ENCODE data around the gene TMEM273. TPM values are rescaled to one million over a fixed set of nuclear protein-coding genes. Genes with fewer than 3 reads are reported as not detected.

Gene TMEM273
- total and polyA plus RNA-seq, 10 of the 15 experiments (the other 5 are each of a cell fraction or from before 2014, with no cell fraction given): 10.3 to 46.3 (median 26.4) TPM

DNA sequence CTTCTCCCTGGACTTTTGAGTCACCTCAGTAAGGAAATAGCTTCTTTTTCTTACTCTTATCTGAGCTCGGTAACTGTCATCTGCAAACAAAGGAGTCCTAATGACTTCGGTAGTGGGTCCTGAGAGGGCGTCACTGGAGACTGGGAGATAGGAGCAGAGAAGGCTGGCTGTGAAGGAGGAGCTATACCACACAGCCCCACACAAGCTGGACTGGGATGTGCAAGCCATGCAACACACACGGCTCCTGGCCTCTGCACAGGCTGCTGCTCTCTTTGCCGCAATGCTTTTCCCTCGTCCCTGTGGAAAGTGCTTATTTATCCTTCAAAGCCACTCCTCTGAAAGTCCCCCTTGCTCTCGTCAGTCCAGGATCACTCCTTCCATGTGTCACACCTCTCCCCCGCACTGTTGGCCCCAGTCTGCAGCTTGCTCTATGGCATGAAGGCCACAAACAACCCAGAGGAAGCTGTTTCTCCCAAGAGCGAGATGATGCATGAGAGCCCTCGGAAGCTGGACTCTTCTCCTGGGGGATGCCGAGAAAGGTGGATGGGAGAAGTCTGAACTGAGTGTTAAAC is 14.9 kb downstream of the TMEM273 start (continued):
- TF ChIP-seq MEF2A (IDR thresholded peaks at IDR 0.05; ENCODE audit: insufficient read depth, low read depth, low read length) (no peak), SIX5 (IDR thresholded peaks at IDR 0.05; ENCODE audit: low read depth, low read length, severe bottlenecking) (no peak)
- TF ChIP-seq, protein P1, sequence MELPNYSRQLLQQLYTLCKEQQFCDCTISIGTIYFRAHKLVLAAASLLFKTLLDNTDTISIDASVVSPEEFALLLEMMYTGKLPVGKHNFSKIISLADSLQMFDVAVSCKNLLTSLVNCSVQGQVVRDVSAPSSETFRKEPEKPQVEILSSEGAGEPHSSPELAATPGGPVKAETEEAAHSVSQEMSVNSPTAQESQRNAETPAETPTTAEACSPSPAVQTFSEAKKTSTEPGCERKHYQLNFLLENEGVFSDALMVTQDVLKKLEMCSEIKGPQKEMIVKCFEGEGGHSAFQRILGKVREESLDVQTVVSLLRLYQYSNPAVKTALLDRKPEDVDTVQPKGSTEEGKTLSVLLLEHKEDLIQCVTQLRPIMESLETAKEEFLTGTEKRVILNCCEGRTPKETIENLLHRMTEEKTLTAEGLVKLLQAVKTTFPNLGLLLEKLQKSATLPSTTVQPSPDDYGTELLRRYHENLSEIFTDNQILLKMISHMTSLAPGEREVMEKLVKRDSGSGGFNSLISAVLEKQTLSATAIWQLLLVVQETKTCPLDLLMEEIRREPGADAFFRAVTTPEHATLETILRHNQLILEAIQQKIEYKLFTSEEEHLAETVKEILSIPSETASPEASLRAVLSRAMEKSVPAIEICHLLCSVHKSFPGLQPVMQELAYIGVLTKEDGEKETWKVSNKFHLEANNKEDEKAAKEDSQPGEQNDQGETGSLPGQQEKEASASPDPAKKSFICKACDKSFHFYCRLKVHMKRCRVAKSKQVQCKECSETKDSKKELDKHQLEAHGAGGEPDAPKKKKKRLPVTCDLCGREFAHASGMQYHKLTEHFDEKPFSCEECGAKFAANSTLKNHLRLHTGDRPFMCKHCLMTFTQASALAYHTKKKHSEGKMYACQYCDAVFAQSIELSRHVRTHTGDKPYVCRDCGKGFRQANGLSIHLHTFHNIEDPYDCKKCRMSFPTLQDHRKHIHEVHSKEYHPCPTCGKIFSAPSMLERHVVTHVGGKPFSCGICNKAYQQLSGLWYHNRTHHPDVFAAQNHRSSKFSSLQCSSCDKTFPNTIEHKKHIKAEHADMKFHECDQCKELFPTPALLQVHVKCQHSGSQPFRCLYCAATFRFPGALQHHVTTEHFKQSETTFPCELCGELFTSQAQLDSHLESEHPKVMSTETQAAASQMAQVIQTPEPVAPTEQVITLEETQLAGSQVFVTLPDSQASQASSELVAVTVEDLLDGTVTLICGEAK (IDR thresholded peaks at IDR 0.05; ENCODE audit: borderline replicate concordance): no peak

DNA sequence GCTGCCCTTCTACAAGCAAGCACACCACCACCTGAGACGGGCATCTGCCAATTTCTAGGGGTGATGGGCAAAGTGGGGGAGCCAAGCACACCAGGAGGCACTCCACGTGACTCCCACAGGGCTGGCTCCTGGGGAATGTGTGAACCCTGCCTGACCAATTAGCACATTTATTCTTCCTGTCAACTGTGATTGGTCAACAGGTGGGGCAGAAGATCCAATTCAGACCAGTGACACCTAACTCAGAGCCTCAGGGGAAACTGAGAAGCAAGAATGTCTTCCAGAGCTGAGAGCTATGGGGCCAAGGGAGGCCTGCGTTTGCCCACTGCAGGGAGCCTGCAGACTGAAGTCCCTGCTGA is 15.4 kb downstream of the TMEM273 start:
- 93% methylated on average over 3 of the region's 3 CpGs for WGBS (ENCODE audit: insufficient coverage, insufficient replicate concordance, low lambda C conversion rate, missing lambda C conversion rate)
- peaks cover 0 to 3% of the 10 kb centered on the region in 2 experiments; a peak in 2 of 4 replicates for H3K36me3 ChIP-seq (ENCODE audit: control insufficient read depth in 2 of 2, insufficient read depth in 2 of 2, low read length in 1 of 2)
- SMC1A ChIA-PET (ENCODE audit: uncharacterized antibody, unreplicated experiment): interaction anchor here (0.7 to 3.1 kb wide), 9 partner anchors 9 to 186 kb away, joined by 3 to 14 read pairs (median 3); partner anchors contain the start of gene TMEM273
- H2AFZ ChIP-seq (ENCODE audit: control insufficient read depth, low read depth, low read length): no peak overlapping the region
- no peaks in the 10 kb centered on the region for H4K20me1 ChIP-seq (ENCODE audit: control insufficient read depth, insufficient read depth)
- no peak for FAIRE-seq
- H3K4me1 ChIP-seq (ENCODE audit: control insufficient read depth, insufficient read depth, low read length): peaks cover 34% of the 10 kb centered on the region
- TF ChIP-seq IKZF2 (IDR thresholded peaks at IDR 0.05): no peak
- TF ChIP-seq PAX8 (IDR thresholded peaks at IDR 0.05): no peak
- TF ChIP-seq NFYB (IDR thresholded peaks at IDR 0.05; ENCODE audit: insufficient read depth, low read depth, low read length): peak; percentile 60; the same call in 1 of the 2 replicates
- TF ChIP-seq BACH1 (IDR thresholded peaks at IDR 0.05; ENCODE audit: borderline replicate concordance): no peak
- TF ChIP-seq, protein P2, sequence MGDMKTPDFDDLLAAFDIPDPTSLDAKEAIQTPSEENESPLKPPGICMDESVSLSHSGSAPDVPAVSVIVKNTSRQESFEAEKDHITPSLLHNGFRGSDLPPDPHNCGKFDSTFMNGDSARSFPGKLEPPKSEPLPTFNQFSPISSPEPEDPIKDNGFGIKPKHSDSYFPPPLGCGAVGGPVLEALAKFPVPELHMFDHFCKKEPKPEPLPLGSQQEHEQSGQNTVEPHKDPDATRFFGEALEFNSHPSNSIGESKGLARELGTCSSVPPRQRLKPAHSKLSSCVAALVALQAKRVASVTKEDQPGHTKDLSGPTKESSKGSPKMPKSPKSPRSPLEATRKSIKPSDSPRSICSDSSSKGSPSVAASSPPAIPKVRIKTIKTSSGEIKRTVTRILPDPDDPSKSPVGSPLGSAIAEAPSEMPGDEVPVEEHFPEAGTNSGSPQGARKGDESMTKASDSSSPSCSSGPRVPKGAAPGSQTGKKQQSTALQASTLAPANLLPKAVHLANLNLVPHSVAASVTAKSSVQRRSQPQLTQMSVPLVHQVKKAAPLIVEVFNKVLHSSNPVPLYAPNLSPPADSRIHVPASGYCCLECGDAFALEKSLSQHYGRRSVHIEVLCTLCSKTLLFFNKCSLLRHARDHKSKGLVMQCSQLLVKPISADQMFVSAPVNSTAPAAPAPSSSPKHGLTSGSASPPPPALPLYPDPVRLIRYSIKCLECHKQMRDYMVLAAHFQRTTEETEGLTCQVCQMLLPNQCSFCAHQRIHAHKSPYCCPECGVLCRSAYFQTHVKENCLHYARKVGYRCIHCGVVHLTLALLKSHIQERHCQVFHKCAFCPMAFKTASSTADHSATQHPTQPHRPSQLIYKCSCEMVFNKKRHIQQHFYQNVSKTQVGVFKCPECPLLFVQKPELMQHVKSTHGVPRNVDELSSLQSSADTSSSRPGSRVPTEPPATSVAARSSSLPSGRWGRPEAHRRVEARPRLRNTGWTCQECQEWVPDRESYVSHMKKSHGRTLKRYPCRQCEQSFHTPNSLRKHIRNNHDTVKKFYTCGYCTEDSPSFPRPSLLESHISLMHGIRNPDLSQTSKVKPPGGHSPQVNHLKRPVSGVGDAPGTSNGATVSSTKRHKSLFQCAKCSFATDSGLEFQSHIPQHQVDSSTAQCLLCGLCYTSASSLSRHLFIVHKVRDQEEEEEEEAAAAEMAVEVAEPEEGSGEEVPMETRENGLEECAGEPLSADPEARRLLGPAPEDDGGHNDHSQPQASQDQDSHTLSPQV (IDR thresholded peaks at IDR 0.05): no peak
- RAD21 ChIA-PET (ENCODE audit: unreplicated experiment): interaction anchor here (1.2 to 2.6 kb wide), 8 partner anchors 9 to 144 kb away, joined by 3 to 8 read pairs (median 4); partner anchors contain the start of gene FAM170B
- DNase-seq (ENCODE audit: low read depth, low spot score): no peak
- no TSS peak for BruUV-seq (replicated peaks)
- H3K9me3 ChIP-seq (replicated peaks; ENCODE audit: control insufficient read depth, insufficient read depth, low read length): no peaks in the 10 kb centered on the region
- no peaks in the 10 kb centered on the region for H3K27me3 ChIP-seq (replicated peaks in 1 of 2; ENCODE audit: control insufficient read depth in 2 of 2, insufficient read depth in 2 of 2, low read length in 1 of 2)
- H3K9ac ChIP-seq (ENCODE audit: control insufficient read depth, insufficient read depth, low read length): no peak overlapping the region
- H3K79me2 ChIP-seq (ENCODE audit: control insufficient read depth, insufficient read depth, low read length): no peaks in the 10 kb centered on the region
- in situ Hi-C loops (cut with MboI): loop anchor here (10.0 kb wide), 1 partner anchor 508 kb away; no protein-coding TSS in a partner anchor
- H3K27ac ChIP-seq (ENCODE audit: control insufficient read depth, insufficient read depth): no peak overlapping the region
- ATAC-seq: no peak
- POLR2A ChIA-PET: interaction anchor here (0.5 to 2.6 kb wide), 3 partner anchors 18 to 272 kb away, joined by 3 to 12 read pairs (median 5); no protein-coding TSS in a partner anchor
- no peak overlapping the region for H3K4me3 ChIP-seq
- H3K4me2 ChIP-seq (ENCODE audit: control insufficient read depth, insufficient read depth): no peak overlapping the region
- CTCF ChIA-PET: interaction anchor here (0.7 to 3.7 kb wide), 7 partner anchors 10 to 517 kb away, joined by 3 to 9 read pairs (median 5); no protein-coding TSS in a partner anchor
- intact Hi-C loops (cut with micrococcal nuclease; ENCODE audit: unreplicated experiment): loop anchor here (10.0 kb wide), 1 partner anchor 342 kb away; no protein-coding TSS in a partner anchor

All from GM12878 (cell line).